LNCaP clone FGC (cell line): ENCODE results near the gene USP6.
"Not testable (repeated sequence)": the region's sequence is repeated elsewhere in the genome, so short reads cannot be mapped to it uniquely, and the experiment has no call there.

ENCODE experiments used
- DNase-seq: peaks from one replicate; pipeline ENCODE4 v3.0.0-alpha.2; 2011; ENCODE audit warnings: low read depth
- H3K4me3 ChIP-seq: 2 replicates; pipeline ENCODE4 v1.5.1; 2011; ENCODE audit warnings: mild to moderate bottlenecking, low read depth, low read length, control low read depth
- TF ChIP-seq, protein P1 (sequence below): IDR thresholded peaks from 2 replicates; pipeline ENCODE4 v1.5.1; 2012; ENCODE audit warnings: mild to moderate bottlenecking; ENCODE audit not compliant: control insufficient read depth, insufficient read depth; ENCODE audit errors: extremely low read depth

USP6 gene

DNA sequence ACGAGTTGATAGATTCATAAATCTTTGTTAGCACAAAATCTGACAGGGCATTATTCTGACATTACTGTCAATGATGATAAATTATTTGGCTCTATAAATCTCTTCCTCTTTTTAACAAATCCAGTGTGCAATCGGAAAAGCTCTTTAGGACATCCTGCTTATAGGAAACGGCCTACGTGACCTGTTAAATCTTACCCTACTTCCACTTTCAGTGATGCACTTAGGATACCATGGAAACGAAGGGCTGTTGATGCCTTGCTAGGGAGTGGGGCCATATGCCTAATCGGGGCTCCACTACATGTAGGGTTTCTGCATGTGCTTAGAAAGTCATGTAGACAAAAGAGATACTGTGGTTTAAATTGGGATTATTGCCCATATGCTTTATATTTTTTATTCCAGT, 48.6 kb downstream of the USP6 start:
- no peak for DNase-seq
- TF ChIP-seq, protein P1, sequence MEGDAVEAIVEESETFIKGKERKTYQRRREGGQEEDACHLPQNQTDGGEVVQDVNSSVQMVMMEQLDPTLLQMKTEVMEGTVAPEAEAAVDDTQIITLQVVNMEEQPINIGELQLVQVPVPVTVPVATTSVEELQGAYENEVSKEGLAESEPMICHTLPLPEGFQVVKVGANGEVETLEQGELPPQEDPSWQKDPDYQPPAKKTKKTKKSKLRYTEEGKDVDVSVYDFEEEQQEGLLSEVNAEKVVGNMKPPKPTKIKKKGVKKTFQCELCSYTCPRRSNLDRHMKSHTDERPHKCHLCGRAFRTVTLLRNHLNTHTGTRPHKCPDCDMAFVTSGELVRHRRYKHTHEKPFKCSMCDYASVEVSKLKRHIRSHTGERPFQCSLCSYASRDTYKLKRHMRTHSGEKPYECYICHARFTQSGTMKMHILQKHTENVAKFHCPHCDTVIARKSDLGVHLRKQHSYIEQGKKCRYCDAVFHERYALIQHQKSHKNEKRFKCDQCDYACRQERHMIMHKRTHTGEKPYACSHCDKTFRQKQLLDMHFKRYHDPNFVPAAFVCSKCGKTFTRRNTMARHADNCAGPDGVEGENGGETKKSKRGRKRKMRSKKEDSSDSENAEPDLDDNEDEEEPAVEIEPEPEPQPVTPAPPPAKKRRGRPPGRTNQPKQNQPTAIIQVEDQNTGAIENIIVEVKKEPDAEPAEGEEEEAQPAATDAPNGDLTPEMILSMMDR, result no peak

DNA sequence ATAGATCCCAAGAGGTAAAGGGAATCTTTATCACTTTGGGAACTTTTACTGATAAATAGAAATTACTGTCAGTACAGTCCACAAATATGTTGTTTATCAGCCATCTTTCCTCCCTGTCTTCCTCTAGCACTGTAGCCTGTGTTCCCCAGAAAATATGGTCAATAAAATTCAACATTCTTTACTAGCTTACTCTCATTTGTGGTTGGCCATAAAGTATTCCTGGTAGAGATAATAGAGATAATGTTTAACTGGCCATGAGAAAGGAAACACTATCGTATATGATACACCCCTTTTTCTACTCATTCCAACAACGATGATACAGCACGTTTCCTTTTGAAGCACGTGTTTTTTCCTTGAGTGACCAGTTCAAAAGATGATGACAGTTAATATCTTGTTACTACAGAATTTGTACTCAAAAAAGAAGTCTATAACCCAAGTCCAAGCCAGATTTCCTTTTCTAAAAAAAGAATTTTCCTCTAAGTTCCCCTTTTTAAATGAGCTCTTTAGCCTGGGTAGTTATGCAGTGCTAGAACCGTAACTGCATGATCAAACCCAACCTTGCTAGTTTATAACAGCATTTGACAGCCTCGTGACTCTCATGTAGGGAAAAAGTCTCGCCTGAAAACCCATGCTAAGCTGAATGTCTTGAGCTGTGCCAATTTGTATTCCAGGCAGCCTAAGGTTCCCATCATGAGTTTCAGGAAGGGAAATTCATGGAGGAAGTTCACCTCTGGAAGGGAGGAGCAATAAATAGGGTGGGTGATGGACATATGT, 50.1 kb downstream of the USP6 start:
- not testable (repeated sequence) for H3K4me3 ChIP-seq, DNase-seq

More for the DNA sequence above, 48.6 kb downstream of the USP6 start:
- H3K4me3 ChIP-seq, result no peak overlapping the region

DNA sequence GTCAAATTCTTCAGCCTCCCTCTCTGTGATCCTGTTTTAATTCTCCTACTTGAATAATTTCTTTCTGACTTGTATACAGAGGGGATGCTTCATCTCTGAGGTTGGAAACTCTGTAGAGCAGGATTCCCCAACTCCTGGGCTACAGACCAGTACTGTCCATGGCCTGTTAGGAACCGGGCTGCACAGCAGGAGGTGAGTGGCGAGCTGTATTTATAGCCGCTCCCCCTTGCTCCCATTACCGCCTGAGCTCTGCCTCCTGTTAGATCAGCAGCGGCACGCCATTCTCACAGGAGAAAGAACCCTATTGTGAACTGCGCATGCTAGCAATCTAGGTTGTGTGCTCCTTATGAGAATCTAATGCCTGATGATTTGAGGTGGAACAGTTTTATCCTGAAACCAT, 59.2 kb downstream of the USP6 start:
- not testable (repeated sequence) for DNase-seq, H3K4me3 ChIP-seq

DNA sequence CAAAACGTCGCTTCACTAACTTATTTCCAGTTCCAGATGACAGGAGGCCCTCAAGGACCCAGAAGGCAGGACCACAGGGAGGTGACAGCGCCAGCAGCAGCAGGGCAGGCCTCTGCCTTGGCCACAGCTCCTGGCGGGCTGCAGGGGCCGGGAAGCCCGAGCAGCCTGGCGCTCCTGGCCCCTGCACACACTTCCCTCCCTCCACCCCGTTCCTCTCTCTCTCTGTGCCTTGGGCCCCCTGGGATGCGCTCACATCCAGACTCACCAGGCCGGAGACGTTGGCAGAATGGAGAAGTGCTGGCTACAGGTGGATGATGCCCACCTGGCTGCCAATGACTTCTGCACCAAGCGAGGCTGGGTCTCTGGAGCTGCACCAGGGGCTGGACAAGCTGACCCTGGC, 63.2 kb downstream of the USP6 start:
- H3K4me3 ChIP-seq, result no peak overlapping the region
- no peak for DNase-seq
- TF ChIP-seq, protein P1, result no peak

DNA sequence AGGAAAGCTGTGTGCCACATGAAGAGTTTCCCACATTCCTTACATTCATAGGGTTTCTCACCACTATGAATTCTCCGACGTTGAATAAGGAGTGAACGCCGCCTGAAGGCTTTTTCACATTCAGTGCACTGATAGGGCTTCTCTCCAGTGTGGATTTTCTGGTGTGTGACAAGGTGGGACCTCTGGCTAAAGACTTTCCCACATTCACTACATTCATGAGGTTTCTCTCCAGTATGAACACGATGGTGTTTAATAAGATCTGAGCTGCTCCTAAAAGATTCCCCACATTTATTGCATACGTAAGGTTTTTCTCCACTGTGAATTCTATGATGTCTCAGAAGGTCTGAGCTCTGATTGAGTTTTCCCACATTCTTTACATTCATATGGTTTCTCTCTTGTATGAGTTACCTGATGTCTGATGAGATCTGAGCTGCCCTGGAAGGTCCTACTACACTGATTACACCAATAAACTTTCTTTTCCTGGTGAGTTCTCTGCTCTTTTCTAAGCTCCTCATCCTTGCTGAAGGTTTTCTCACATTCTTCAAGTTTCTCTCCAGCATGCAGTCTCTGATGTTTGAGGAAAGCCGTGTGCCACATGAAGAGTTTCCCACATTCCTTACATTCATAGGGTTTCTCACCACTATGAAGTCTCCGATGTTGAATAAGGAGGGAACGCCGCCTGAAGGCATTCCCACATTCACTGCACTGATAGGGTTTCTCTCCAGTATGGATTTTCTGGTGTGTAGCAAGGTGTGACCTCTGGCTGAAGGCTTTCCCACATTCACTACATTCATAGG, 65.9 kb downstream of the USP6 start:
- DNase-seq, result no peak

DNA sequence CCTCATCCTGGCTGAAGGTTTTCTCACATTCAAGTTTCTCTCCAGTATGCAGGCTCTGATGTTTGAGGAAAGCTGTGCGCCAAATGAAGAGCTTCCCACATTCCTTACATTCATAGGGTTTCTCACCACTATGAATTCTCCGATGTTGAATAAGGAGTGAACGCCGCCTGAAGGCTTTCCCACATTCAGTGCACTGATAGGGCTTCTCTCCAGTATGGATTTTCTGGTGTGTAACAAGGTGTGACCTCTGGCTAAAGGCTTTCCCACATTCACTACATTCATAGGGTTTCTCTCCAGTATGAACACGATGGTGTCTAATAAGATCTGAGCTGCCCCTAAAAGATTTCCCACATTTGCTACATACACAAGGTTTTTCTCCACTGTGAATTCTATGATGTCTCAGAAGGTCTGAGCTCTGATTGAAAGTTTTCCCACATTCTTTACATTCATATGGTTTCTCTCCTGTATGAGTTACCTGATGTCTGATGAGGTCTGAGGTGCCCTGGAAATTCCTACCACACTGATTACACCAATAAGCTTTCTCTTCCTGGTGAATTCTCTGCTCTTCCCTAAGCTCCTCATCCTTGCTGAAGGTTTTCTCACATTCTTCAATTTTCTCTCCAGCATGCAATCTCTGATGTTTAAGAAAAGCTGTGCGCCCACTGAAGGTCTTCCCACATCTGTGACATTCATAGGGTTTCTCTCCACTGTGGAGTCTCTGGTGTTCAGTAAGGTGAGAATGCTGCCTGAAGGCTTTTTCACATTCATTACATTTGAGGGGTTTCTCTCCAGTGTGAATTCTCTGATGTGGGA, 67.0 kb downstream of the USP6 start:
- no peak overlapping the region for H3K4me3 ChIP-seq
- TF ChIP-seq, protein P1, result no peak
- no peak for DNase-seq

More for the DNA sequence above, 65.9 kb downstream of the USP6 start:
- no peak overlapping the region for H3K4me3 ChIP-seq
- TF ChIP-seq, protein P1, result no peak

DNA sequence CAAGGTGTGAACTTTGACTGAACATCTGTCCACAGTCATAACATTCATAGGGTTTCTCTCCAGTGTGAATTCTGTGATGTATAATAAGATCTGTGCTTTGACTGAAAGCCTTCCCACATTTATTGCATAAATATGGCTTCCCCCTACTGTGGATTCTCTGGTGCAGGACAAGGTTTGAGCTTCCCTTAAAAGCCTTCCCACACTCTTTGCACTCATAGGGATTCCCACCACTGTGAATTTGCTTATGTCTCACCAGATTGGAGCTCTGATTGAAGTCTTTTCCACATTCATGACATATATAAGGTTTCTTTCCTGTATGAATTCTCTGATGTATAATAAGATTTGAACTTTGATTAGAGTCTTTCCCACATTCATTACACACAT, 67.6 kb downstream of the USP6 start:
- TF ChIP-seq, protein P1, result no peak
- no peak for DNase-seq
- H3K4me3 ChIP-seq, result no peak overlapping the region
